Measurements from ENCODE around the gene JAK3. TPM values are rescaled to one million over a fixed set of nuclear protein-coding genes. Genes with fewer than 3 reads are reported as not detected.

JAK3 gene
- total and polyA plus RNA-seq, 2 donors (not counting 3 experiments of a cell fraction or from before 2014, with no cell fraction given) = 3.1 to 3.8 TPM

DNA sequence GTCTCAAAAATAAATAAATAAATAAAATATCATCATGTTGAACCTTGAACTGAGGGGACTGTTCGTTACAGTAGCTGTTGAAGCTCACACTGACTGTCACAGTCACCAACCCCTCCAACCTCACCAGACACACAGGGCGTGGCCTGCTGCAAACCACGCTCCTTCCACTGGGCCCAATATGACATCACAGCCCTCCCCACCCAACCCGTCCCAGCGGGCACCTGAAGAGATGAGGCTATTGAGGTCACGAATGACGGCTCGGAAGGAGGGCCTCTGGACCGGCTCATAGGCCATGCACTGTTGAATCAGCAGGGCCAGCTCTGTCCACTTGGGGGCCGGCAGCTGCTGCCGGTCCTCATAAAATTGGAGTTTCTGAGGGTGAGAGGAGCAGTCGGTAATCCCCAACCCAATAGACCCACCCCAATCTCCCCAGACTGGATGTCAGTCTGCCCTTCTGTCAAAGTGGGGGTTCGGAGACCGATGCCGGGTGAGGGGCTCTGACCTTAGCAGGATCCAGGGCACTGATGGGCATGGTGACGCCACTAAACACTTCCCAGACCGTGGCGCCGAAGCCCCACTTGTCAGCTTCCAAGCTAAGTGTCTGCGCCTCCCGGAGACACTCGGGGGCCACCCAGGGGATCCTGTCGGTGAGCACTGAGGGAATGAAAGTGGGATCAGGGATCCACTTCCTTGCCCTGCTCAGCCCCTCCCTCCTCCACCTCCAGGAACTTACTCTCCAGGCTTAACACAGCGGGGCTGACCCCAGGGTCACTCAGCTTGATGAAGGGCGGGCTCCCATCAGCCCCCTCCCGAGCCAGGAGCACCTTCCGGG, 13.2 kb downstream of the JAK3 start:
- no peak for DNase-seq (ENCODE audit: low read depth, low spot score)
- no peak for FAIRE-seq

More for the DNA sequence above, 13.2 kb downstream of the JAK3 start:
- no peak overlapping the region for H3K4me3 ChIP-seq (replicated peaks in 1 of 3; ENCODE audit: insufficient read depth in 1 of 3, low read depth in 1 of 3, low read length in 3 of 3)
- intact Hi-C loops (cut with micrococcal nuclease) (no loop called here), dilution Hi-C loops (cut with MboI; ENCODE audit: extremely low pct_ligation_motif_present, low sequenced_read_pairs) (no loop called here)
- no peaks in the 10 kb centered on the region for H4K20me1 ChIP-seq (replicated peaks; ENCODE audit: control insufficient read depth, extremely low read depth, insufficient read depth, low read length)
- H3K27ac ChIP-seq (ENCODE audit: insufficient read depth, low read depth, low read length) = no peak overlapping the region
- H3K4me1 ChIP-seq (ENCODE audit: control insufficient read depth, extremely low read depth, insufficient read depth, low read length) = peaks cover 11% of the 10 kb centered on the region
- H3K9me1 ChIP-seq (replicated peaks; ENCODE audit: control insufficient read depth, extremely low read depth, insufficient read depth, low read length) = no peaks in the 10 kb centered on the region
- H3K9ac ChIP-seq (replicated peaks; ENCODE audit: extremely low read depth, insufficient read depth, low read length) = no peak overlapping the region
- no peaks in the 10 kb centered on the region for H3K9me3 ChIP-seq (replicated peaks; ENCODE audit: control insufficient read depth, insufficient read depth, low read length)
- no peak overlapping the region for H3K4me2 ChIP-seq (ENCODE audit: insufficient read depth, low read length)
- H3K36me3 ChIP-seq (ENCODE audit: control insufficient read depth in 2 of 2, extremely low read depth in 1 of 2, insufficient read depth in 2 of 2, low read length in 2 of 2) = no peaks in the 10 kb centered on the region
- H3K27me3 ChIP-seq (ENCODE audit: control insufficient read depth in 2 of 2, insufficient read depth in 2 of 2, low read length in 2 of 2) = peaks cover 0 to 3% of the 10 kb centered on the region in 2 experiments
- CTCF ChIA-PET = no interaction called here
- POLR2A ChIA-PET = no interaction called here
- BruUV-seq (replicated peaks) = no TSS peak
- H2AFZ ChIP-seq (ENCODE audit: low read depth, low read length) = no peak overlapping the region
- no peak for TF ChIP-seq JUN (IDR thresholded peaks at IDR 0.05; ENCODE audit: borderline replicate concordance, insufficient read depth, insufficient read length, low read depth)
- TF ChIP-seq, protein P1, sequence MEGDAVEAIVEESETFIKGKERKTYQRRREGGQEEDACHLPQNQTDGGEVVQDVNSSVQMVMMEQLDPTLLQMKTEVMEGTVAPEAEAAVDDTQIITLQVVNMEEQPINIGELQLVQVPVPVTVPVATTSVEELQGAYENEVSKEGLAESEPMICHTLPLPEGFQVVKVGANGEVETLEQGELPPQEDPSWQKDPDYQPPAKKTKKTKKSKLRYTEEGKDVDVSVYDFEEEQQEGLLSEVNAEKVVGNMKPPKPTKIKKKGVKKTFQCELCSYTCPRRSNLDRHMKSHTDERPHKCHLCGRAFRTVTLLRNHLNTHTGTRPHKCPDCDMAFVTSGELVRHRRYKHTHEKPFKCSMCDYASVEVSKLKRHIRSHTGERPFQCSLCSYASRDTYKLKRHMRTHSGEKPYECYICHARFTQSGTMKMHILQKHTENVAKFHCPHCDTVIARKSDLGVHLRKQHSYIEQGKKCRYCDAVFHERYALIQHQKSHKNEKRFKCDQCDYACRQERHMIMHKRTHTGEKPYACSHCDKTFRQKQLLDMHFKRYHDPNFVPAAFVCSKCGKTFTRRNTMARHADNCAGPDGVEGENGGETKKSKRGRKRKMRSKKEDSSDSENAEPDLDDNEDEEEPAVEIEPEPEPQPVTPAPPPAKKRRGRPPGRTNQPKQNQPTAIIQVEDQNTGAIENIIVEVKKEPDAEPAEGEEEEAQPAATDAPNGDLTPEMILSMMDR (IDR thresholded peaks at IDR 0.05; ENCODE audit: extremely low read depth in 1 of 2, insufficient read depth in 1 of 2, low read depth in 1 of 2, low read length in 2 of 2) = no peak
- no peak for TF ChIP-seq POLR2A (IDR thresholded peaks at IDR 0.05; ENCODE audit: low read depth, low read length)
- no peak for TF ChIP-seq POLR2AphosphoS5 (IDR thresholded peaks at IDR 0.05; ENCODE audit: insufficient read depth, low read depth, low read length)
- TF ChIP-seq MYC (IDR thresholded peaks at IDR 0.05; ENCODE audit: low read depth, low read length) = no peak
- no peak for TF ChIP-seq EZH2 (IDR thresholded peaks at IDR 0.05; ENCODE audit: borderline replicate concordance, low read depth, low read length, severe bottlenecking)
- TF ChIP-seq, protein P2, sequence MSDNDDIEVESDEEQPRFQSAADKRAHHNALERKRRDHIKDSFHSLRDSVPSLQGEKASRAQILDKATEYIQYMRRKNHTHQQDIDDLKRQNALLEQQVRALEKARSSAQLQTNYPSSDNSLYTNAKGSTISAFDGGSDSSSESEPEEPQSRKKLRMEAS (IDR thresholded peaks at IDR 0.05; ENCODE audit: insufficient read depth, insufficient read length) = no peak
- no peak for TF ChIP-seq GATA2 (IDR thresholded peaks at IDR 0.05; ENCODE audit: insufficient read depth, insufficient read length, low read depth, low read length)
- TF ChIP-seq FOS (IDR thresholded peaks at IDR 0.05; ENCODE audit: borderline replicate concordance, insufficient read depth, low read length) = no peak
- no peaks in the 10 kb centered on the region for H3K79me2 ChIP-seq (ENCODE audit: control insufficient read depth, insufficient read depth, low read length)

Data from endothelial cell of umbilical vein (primary cell).